Retinal pigment epithelial cell (primary cell): Measurements from ENCODE around the gene RAD51AP2.

Experiments used
- DNase-seq: peaks from one replicate; pipeline ENCODE4 v3.0.0-alpha.2; 2010; ENCODE audit warnings: low read depth
- H3K4me3 ChIP-seq: 2 replicates; pipeline ENCODE4 v1.5.1; 2011; ENCODE audit warnings: mild to moderate bottlenecking, low read length, control low read depth, moderate library complexity
- CTCF ChIP-seq: conservative IDR thresholded peaks from 2 replicates; pipeline ENCODE4 v1.5.1; 2011; ENCODE audit warnings: low read depth, low read length, control low read depth, inconsistent platforms

RAD51AP2 gene

DNA sequence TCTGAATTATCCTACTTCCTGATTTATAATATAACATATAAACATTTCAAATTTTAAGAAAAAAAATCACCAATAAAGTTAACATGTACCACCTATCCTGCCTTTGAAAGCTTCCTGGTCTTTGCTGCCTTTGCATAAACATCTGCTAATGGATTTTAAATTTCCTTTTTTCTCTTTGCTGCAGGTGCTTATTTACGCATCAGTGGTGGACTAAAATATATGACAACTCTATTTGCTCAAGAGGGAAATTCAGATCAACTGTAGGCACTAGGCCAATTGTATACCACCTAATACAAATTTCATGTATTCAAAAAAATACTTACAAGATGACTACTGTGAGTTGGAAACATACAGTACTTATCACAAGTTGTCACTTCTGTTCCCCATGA lies 57.2 kb downstream of the RAD51AP2 start:
- no peak for DNase-seq
- no peak overlapping the region for H3K4me3 ChIP-seq
- TF ChIP-seq CTCF: no peak
